Fibroblast of the aortic adventitia (primary cell): Measurements from ENCODE around the gene LRRC32. TPM values are rescaled to one million over a fixed set of nuclear protein-coding genes. Genes with fewer than 3 reads are reported as not detected.
"Not testable (repeated sequence)": the region's sequence is repeated elsewhere in the genome, so short reads cannot be mapped to it uniquely, and the experiment has no call there.

Experiments
- DNase-seq: peaks from one replicate; pipeline ENCODE4 v3.0.0-alpha.2; 2010; ENCODE audit warnings: low read depth
- H3K4me3 ChIP-seq: 2 replicates; pipeline ENCODE4 v1.5.1; 2011; ENCODE audit warnings: low read depth, mild to moderate bottlenecking, control low read depth, low read length, moderate library complexity
- total RNA-seq: library from RNA; depleted of rRNA; stranded (reverse); fragments of >200 nt; gene quantifications from 2 replicates; pipeline ENCODE4 v1.2.3, GENCODE V29; 2012; ENCODE audit warnings: low replicate concordance
- TF ChIP-seq, protein P1 (sequence below): IDR thresholded peaks from 2 replicates; pipeline ENCODE4 v1.5.1; 2011; ENCODE audit warnings: mild to moderate bottlenecking, low read length, control low read depth, inconsistent platforms; ENCODE audit not compliant: insufficient read depth

Gene LRRC32
- total RNA-seq, 1 donor = 30.0 TPM

DNA sequence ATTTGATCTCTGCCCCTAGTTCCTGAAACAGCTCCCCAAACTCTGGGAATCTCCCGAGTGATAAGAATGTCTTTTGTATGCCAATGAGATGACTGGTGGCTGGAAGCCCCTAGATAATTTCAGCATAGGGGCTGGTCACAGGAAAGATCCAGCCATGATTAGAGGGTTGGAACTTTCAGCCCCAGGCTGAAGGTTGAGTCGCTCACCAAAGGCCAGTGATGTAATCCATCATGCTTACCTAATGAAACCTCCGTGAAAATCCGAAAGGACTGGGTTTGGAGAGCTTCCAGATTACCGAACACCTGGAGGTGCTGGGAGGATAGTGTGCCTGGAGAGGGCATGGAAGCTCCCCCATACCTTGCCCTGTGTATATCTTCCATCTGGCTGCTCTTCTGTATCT is 26.0 kb downstream of the LRRC32 start:
- TF ChIP-seq, protein P1, sequence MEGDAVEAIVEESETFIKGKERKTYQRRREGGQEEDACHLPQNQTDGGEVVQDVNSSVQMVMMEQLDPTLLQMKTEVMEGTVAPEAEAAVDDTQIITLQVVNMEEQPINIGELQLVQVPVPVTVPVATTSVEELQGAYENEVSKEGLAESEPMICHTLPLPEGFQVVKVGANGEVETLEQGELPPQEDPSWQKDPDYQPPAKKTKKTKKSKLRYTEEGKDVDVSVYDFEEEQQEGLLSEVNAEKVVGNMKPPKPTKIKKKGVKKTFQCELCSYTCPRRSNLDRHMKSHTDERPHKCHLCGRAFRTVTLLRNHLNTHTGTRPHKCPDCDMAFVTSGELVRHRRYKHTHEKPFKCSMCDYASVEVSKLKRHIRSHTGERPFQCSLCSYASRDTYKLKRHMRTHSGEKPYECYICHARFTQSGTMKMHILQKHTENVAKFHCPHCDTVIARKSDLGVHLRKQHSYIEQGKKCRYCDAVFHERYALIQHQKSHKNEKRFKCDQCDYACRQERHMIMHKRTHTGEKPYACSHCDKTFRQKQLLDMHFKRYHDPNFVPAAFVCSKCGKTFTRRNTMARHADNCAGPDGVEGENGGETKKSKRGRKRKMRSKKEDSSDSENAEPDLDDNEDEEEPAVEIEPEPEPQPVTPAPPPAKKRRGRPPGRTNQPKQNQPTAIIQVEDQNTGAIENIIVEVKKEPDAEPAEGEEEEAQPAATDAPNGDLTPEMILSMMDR = no peak
- no peak overlapping the region for H3K4me3 ChIP-seq

DNA sequence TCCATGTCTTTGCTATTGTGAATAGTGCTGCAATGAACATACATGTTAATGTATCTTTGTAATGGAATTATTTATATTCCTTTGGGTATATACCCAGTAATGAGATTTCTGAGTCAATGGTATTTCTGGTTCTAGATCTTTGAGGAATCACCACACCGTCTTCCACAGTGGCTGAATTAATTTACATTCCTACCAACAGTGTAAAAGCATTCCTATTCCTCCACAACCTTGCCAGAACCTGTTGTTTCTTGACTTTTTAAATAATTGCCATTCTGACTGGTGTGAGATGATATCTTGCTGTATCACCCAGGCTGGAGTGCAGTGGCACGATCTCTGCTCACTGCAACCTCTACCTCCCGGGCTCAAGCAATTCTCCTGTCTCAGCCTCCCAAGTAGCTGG is 26.8 kb downstream of the LRRC32 start:
- H3K4me3 ChIP-seq, DNase-seq: not testable (repeated sequence)

More for the DNA sequence above, 26.0 kb downstream of the LRRC32 start:
- no peak for DNase-seq

DNA sequence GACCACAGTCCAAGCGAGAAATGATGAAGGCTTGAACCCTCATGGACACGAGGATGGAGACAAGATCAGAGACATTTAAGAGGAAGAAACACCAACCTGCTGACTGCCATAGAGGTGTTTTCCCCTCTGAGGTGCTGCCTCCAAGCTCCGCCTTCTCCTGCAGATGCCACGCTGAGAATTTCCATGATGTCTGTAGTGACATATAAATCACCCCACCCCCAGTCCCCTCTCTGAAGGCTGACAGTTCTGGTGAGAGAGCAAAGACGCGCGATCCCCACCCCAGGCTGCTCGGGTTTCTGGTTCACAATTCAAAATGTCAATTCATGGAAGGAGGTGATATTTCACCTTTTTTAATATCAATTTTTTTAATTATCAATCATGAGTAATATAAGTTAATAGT is 28.2 kb downstream of the LRRC32 start:
- TF ChIP-seq, protein P1 = no peak
- DNase-seq = no peak

DNA sequence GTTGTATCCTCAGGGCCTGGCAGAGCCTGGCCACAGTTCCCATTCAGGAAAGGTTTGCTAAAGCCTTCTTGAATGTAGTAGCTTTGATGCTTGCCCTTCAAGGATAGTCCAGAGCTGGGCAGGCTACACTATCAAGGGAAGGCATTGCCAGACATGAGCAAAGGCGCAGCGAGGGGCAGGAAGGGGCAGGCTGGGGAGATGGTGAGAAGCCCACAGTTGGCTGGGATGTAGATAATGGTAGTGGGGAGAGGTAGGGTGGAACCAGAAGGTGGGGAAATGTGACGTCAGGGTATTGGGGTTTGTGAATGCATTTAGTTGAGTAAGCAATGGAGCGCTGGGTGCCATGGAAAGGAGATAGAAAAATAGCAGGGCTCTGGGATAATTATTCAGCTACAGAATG is 28.6 kb downstream of the LRRC32 start:
- DNase-seq = no peak
- TF ChIP-seq, protein P1 = no peak
- no peak overlapping the region for H3K4me3 ChIP-seq

More for the DNA sequence above, 28.2 kb downstream of the LRRC32 start:
- no peak overlapping the region for H3K4me3 ChIP-seq

DNA sequence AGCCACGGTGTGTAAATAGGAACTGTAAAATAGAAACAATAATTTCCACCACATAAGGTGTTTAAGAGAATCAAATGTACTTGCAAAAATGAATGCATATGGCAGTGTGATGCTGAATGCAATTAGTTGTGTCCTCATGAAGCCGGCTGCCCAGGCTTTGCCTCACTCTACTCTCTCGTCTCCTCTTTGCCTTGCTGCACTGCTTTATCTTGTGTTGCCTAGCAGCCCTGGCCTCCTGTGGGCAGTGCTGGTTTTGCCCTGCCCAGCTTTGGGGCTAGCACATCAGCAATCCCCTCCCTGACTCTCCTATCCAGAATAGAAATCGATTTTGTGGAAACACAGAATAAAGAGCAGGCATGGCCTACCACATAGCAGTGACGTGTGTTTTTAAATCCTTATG is 30.0 kb downstream of the LRRC32 start:
- H3K4me3 ChIP-seq = no peak overlapping the region
- no peak for DNase-seq
- TF ChIP-seq, protein P1 = no peak

DNA sequence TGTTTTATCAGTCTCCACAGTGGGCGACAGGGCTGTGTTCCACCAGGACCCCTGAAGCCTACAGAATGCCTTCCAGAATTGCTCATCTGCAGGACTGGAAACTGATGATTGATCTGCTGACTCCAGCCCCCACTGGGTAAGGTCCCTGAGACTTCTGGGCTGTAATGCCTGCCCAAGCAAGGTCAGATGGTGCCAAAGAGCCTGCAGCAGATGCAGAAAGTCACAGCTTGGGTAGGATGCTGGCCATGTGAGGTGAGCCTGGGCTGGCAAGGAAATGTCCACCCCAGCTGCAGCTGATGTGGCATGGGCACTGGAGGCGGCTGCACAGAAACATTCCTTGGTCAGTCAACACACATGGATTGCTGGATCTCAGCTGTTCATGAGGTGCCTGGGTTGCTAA is 30.9 kb downstream of the LRRC32 start:
- DNase-seq = no peak

DNA sequence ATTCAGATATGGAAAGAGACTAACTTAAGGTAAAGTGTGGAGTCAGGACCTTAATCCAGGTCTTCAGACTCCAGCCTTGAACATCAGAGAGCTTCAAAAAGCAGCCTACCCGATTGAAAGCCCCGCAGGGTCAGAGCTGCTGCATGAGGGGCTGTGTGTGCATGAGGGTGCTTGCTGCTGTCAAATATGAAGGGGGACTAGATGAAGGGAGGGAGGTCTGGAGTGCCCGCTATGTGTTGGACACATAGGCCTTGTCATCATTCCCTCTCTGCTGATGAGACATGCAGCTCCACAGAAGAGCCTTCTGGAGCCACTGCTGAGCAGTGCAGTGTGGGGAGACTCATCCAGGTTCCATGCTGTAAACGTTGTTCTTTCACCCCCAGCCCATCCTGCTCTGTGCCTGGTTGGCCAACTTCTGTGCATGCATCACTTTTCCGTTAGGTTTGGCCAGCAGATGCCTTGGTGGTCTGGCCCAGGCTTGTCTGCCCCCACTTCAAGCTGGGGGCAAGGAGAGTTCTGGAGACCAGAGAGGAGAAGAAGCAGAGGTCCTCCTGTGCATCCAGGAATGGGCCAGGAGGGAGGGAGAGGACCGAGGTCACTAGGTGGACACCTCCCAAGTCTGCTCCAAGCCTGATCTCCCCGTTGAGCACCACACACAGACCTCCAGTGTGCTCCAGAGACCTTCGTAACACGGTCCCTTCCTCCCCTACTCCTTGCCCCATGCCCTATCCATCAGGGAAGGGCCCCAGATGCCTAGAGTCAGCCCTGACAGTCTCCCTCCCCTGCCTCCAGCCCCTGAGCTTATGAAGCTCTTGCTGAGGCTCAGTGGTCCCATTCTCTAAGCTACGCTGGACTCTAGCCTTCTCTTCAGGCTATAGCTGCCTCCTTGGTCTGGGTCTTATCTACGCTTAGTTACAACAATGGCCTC is 32.0 kb downstream of the LRRC32 start:
- TF ChIP-seq, protein P1 = no peak
- no peak overlapping the region for H3K4me3 ChIP-seq
- DNase-seq = no peak

More for the DNA sequence above, 30.9 kb downstream of the LRRC32 start:
- no peak overlapping the region for H3K4me3 ChIP-seq
- TF ChIP-seq, protein P1 = no peak
